KMS-11 (cell line): Measurements from ENCODE around the gene DUS3L.
A peak's percentile ranks its signal among the peaks of the same experiment; 100 is the strongest.

Experiments
- H2AFZ ChIP-seq: fragments of 200-600 bp; sonication (generic); 2 replicates; pipeline ENCODE4 v1.6.1; 2016; ENCODE audit warnings: antibody characterized with exemption, mixed run types, low read depth
- H3K27ac ChIP-seq: fragments of 200-600 bp; sonication (generic); 2 replicates; pipeline ENCODE4 v1.6.1; 2016; ENCODE audit warnings: mild to moderate bottlenecking, mixed run types
- H3K27me3 ChIP-seq: fragments of 200-600 bp; sonication (generic); 2 replicates; pipeline ENCODE4 v1.6.1; 2017; ENCODE audit warnings: mild to moderate bottlenecking, low read depth, mixed run types, moderate library complexity; ENCODE audit not compliant: insufficient read depth
- H3K36me3 ChIP-seq: fragments of 200-600 bp; sonication (generic); 2 replicates; pipeline ENCODE4 v1.6.1; 2017; ENCODE audit warnings: mild to moderate bottlenecking, mixed run types; ENCODE audit not compliant: insufficient read depth
- H3K4me1 ChIP-seq: fragments of 200-600 bp; sonication (generic); 2 replicates; pipeline ENCODE4 v1.6.1; 2016; ENCODE audit warnings: mild to moderate bottlenecking, low read depth, mixed run types; ENCODE audit not compliant: poor library complexity, severe bottlenecking
- H3K4me2 ChIP-seq: fragments of 200-600 bp; sonication (generic); 2 replicates; pipeline ENCODE4 v1.7.0; 2016; ENCODE audit warnings: mild to moderate bottlenecking, mixed run types
- H3K4me3 ChIP-seq: fragments of 200-600 bp; sonication (generic); IDR thresholded peaks from 2 replicates; pipeline ENCODE4 v1.6.1; 2017; ENCODE audit warnings: low read depth, low read length, mixed read lengths; ENCODE audit not compliant: insufficient read depth
- H3K79me2 ChIP-seq: fragments of 200-600 bp; sonication (generic); 2 replicates; pipeline ENCODE4 v1.6.1; 2016; ENCODE audit warnings: low read depth, mixed run types; ENCODE audit not compliant: insufficient read depth
- H3K9ac ChIP-seq: fragments of 200-600 bp; sonication (generic); 2 replicates; pipeline ENCODE4 v1.6.1; 2016; ENCODE audit warnings: mild to moderate bottlenecking, mixed run types
- H4K20me1 ChIP-seq: fragments of 200-600 bp; sonication (generic); 2 replicates; pipeline ENCODE4 v1.6.1; 2016; ENCODE audit warnings: mild to moderate bottlenecking, mixed run types; ENCODE audit not compliant: insufficient read depth
- TF ChIP-seq, protein P1 (sequence below): fragments of 200-600 bp; sonication (generic); conservative IDR thresholded peaks from 2 replicates; pipeline ENCODE4 v1.6.1; 2017; ENCODE audit warnings: low read depth, mild to moderate bottlenecking, antibody characterized with exemption, low read length, moderate library complexity, mixed read lengths

The DUS3L gene, protein sequence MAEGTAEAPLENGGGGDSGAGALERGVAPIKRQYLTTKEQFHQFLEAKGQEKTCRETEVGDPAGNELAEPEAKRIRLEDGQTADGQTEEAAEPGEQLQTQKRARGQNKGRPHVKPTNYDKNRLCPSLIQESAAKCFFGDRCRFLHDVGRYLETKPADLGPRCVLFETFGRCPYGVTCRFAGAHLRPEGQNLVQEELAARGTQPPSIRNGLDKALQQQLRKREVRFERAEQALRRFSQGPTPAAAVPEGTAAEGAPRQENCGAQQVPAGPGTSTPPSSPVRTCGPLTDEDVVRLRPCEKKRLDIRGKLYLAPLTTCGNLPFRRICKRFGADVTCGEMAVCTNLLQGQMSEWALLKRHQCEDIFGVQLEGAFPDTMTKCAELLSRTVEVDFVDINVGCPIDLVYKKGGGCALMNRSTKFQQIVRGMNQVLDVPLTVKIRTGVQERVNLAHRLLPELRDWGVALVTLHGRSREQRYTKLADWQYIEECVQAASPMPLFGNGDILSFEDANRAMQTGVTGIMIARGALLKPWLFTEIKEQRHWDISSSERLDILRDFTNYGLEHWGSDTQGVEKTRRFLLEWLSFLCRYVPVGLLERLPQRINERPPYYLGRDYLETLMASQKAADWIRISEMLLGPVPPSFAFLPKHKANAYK

DNA sequence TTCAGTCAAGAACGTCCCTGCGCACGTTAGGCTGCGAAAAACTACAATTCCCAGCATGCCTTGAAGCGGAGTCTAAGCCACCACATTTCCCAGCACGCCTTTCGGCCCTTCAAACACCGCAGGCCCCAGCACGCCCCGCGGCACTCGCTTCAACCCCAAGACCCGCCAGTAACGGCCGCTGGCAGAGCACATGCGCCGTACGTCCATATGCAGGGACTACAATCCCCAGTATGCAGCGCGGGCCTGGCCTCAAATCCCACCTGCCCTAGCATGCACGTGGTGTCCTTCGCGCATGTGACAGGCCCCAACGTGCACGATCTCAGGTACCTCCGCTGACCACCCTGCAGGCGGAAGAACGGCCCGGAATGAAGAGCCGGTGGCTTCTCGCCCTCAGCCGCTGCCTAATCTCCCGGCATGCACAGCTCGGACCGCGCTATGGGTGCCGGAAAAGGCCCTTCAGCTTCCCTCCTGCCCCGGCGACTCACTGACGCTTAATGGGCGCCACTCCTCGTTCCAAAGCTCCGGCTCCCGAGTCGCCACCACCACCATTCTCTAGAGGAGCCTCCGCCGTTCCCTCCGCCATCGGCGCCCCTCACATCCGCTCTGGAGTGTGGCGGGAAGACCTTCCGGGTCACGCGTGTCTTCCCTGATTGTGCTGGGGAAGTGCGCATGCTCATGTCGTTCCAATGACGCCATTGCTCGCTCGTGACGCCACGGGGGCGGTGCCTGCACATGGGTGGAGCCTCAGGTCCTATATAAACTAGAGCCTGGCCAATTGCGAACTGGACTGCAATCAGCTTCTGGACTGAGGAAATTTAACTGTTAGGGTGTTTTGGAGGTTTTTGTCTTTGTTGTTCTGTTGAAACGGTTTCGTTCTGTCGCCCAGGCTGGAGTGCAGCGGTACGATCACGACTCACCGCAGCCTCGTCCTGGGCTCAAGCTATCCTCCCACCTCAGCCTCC, at the start of gene DUS3L:
TSS of gene DUS3L (minus strand) at position 605 of the 962 bp plus-strand sequence. CDS start at position 583, 22 bp downstream.
- Histone ChIP-seq H3K79me2 (no peaks in the 10 kb centered on the region), H3K36me3 (0 out of 2 replicates have a peak, but pooled peaks cover 4% of the 10 kb centered on the region)

DNA sequence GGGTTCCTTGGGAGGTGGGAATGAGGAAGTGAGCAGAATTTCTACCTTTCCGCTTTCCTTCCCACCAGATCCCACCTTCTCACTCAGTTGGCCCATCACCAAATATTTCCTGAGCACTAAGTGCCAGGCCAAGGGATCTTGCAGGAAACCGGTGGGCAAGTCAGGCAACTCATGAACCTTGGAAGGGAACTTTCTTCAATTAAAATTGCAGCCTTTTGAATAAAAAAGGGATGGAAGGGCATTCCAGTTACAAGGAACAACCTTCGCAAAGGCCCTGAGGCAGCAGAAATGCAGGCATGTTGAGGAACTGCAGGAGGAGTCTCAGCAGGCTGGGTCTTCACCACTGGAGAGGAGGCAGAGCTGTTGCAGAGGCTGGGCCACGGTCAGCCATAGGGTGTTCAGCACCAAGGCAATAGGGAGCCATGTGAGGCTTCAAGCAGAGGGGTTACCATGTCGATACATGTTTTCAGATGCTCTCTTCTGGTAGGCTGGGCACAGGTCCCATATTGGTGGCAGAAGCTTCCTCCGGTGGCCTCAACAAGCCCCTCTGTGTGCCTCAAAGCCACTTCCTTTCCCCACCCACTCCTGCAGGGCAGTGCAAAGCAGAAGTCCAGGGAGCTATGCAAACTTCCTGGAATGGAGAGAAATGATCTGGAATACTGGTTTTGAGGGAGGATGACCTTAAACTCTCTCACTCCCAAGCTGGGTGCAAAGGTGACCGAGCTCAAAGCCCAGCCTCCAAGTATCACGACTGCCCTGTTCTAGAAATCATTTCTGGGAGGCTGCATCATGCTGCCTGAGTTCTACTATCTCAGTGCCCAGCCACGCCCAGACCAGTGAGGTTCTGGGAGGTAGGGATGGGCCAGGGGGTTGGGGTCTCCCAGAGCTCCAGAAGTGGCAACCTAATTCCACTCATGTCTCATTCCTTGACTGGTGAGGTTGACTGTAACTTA, 48.4 kb upstream of the DUS3L start, which contains the start of gene FUT6:
TSS of gene FUT6 (minus strand) at position 638 of the 953 bp plus-strand sequence. CDS start 7,135 bp downstream, outside the sequence.
- H3K9ac ChIP-seq: no peak within 1 kb of the TSS
- H3K4me1 ChIP-seq: no peaks in the 10 kb centered on the region
- no peak within 1 kb of the TSS for H3K4me2 ChIP-seq
- H2AFZ ChIP-seq: no peak within 1 kb of the TSS
- H3K27ac ChIP-seq: no peak within 1 kb of the TSS
- H3K27me3 ChIP-seq: peaks cover 29% of the 10 kb centered on the region; the same call in 1 of the 2 replicates
- H4K20me1 ChIP-seq: no peaks in the 10 kb centered on the region
- no peaks in the 10 kb centered on the region for H3K79me2 ChIP-seq
- H3K4me3 ChIP-seq: no peak within 1 kb of the TSS
- TF ChIP-seq, protein P1, sequence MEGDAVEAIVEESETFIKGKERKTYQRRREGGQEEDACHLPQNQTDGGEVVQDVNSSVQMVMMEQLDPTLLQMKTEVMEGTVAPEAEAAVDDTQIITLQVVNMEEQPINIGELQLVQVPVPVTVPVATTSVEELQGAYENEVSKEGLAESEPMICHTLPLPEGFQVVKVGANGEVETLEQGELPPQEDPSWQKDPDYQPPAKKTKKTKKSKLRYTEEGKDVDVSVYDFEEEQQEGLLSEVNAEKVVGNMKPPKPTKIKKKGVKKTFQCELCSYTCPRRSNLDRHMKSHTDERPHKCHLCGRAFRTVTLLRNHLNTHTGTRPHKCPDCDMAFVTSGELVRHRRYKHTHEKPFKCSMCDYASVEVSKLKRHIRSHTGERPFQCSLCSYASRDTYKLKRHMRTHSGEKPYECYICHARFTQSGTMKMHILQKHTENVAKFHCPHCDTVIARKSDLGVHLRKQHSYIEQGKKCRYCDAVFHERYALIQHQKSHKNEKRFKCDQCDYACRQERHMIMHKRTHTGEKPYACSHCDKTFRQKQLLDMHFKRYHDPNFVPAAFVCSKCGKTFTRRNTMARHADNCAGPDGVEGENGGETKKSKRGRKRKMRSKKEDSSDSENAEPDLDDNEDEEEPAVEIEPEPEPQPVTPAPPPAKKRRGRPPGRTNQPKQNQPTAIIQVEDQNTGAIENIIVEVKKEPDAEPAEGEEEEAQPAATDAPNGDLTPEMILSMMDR: no peak
- H3K36me3 ChIP-seq: no peaks in the 10 kb centered on the region

More for the DNA sequence above, at the start of gene DUS3L:
- TF ChIP-seq, protein P1: no peak
- Histone ChIP-seq H3K9ac (peak within 1 kb of the TSS; percentile 99), H3K4me2 (peak within 1 kb of the TSS; percentile 71), H3K4me3 (no peak within 1 kb of the TSS), H4K20me1 (no peaks in the 10 kb centered on the region), H3K27me3 (no peaks in the 10 kb centered on the region), H2AFZ (peak within 1 kb of the TSS; percentile 58; the same call in 1 of the 2 replicates), H3K4me1 (peaks cover 5% of the 10 kb centered on the region), H3K27ac (peak within 1 kb of the TSS; percentile 98)

DNA sequence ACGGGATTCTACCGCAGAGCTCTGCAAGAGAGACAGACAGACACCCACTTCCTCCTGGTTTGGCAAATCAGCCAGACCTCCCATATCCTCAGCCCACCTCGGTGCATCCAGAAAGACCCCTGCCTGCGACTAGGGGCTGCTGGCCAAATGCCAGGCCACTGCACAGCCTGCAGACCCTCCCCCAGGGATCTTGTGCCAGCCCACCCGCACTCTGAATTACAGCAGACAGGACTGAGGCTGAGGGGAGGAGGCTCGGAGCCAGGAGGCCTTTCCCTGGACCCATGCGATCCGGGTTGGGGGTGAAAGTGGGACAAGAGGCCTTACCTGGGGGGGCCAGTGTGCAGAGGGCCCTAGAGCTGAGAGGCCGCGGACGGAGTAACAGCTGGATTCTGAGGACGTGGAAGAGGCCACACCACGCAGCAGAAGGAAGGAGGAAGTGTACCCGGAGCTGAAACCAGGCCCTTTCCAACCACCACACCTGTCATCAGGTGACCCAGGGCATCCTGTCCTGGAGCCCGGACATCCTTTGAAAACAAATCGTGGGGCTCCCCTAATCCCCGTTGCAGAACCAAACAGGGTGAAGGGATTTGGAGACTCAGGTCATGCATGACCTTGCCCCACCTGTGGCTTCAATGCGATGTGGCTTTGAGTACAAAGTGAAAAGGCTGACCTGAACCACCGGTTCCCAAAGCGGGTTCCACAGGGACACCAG, 47.5 kb upstream of the DUS3L start:
- Histone ChIP-seq H3K27ac (no peak overlapping the region), H3K27me3 (peaks cover 29% of the 10 kb centered on the region; the same call in 1 of the 2 replicates), H2AFZ (no peak overlapping the region), H3K36me3 (no peaks in the 10 kb centered on the region), H3K4me3 (no peak overlapping the region), H4K20me1 (no peaks in the 10 kb centered on the region), H3K79me2 (no peaks in the 10 kb centered on the region), H3K4me2 (no peak overlapping the region), H3K4me1 (no peaks in the 10 kb centered on the region), H3K9ac (no peak overlapping the region)
- TF ChIP-seq, protein P1: no peak
